AG10803 (cell line): ENCODE measurements around the gene RRAS.

Source experiments
- DNase-seq: peaks from one replicate; pipeline ENCODE4 v3.0.0; 2010; ENCODE audit warnings: low read depth
- H3K4me3 ChIP-seq: 2 replicates; pipeline ENCODE4 v1.5.1; 2011; ENCODE audit warnings: mild to moderate bottlenecking, low read length, control low read depth
- CTCF ChIP-seq: conservative IDR thresholded peaks from 2 replicates; pipeline ENCODE4 v1.5.1; 2011; ENCODE audit warnings: mild to moderate bottlenecking, low read length, control low read depth, inconsistent platforms

Gene RRAS

GRCh38 chr19:49680421-49681351 lies 40.7 kb upstream of the RRAS start:
- DNase-seq, result peak; percentile 77
- H3K4me3 ChIP-seq, result peak overlapping the region; percentile 15
- peak; percentile 94 for TF ChIP-seq CTCF

GRCh38 chr19:49679771-49680413 lies 39.9 kb upstream of the RRAS start:
- H3K4me3 ChIP-seq, result no peak overlapping the region
- no peak for TF ChIP-seq CTCF
- DNase-seq, result no peak

GRCh38 chr19:49678985-49679770 lies 39.2 kb upstream of the RRAS start:
- no peak overlapping the region for H3K4me3 ChIP-seq

GRCh38 chr19:49677901-49678674 lies 38.1 kb upstream of the RRAS start:
- peak; percentile 49 for DNase-seq
- peak overlapping the region; percentile 99 for H3K4me3 ChIP-seq
- TF ChIP-seq CTCF, result peak; percentile 58

More at GRCh38 chr19:49678985-49679770, 39.2 kb upstream of the RRAS start:
- no peak for DNase-seq
- TF ChIP-seq CTCF, result no peak

GRCh38 chr19:49677231-49677900 lies 37.4 kb upstream of the RRAS start, which contains the start of gene PRMT1:
Gene PRMT1, plus strand, starts transcription at chr19:49677271. Its CDS starts 10 bp downstream, at chr19:49677281.
- no peak for TF ChIP-seq CTCF
- DNase-seq, result no peak
- peak within 1 kb of the TSS; percentile 99 for H3K4me3 ChIP-seq

- peak overlapping the region; percentile 99 for H3K4me3 ChIP-seq
- no peak for TF ChIP-seq CTCF
- DNase-seq, result peak; percentile 100
Measured at GRCh38 chr19:49676784-49677230, 36.9 kb upstream of the RRAS start.
